Body of pancreas (tissue), 4 donors: ENCODE data around the gene PRR36. TPM values are rescaled to one million over a fixed set of nuclear protein-coding genes. Genes with fewer than 3 reads are reported as not detected.

Source experiments
- ATAC-seq: fragments of 150-250 bp; one replicate; pipeline ENCODE4 v1.9.1; 2016
- DNase-seq, 4 donors: peaks; one replicate each; pipeline ENCODE4 v3.0.0-alpha.2; 2019
- H3K27ac ChIP-seq, 4 donors: fragments of 200-600 bp; sonication (generic); 1 replicate in 3 of 4; 2 replicates in 1 of 4; pipeline versions ENCODE4 v1.5.1 to v1.6.1; 2016 to 2019; ENCODE audit warnings: mild to moderate bottlenecking in 1 of 4, mixed read lengths in 1 of 4, moderate library complexity in 1 of 4
- H3K27me3 ChIP-seq, 2 donors: fragments of 200-600 bp; sonication (generic); one replicate each; pipeline ENCODE4 v1.6.0; 2016; ENCODE audit warnings: mild to moderate bottlenecking in 1 of 2
- H3K36me3 ChIP-seq, 2 donors: fragments of 200-600 bp; sonication (generic); replicated peaks in 1 of 2; 2 replicates each; pipeline ENCODE4 v1.5.1; 2016; ENCODE audit warnings: low read depth in 2 of 2; ENCODE audit not compliant: insufficient read depth in 1 of 2
- H3K4me1 ChIP-seq: fragments of 200-600 bp; sonication (generic); one replicate; pipeline ENCODE4 v1.6.0; 2016
- H3K4me3 ChIP-seq, 2 donors: fragments of 200-600 bp; sonication (generic); 1 replicate in 1 of 2; 2 replicates in 1 of 2; pipeline ENCODE4 v1.5.1; 2016 to 2019
- H3K9me3 ChIP-seq, 3 donors: fragments of 200-600 bp; sonication (generic); 1 replicate in 2 of 3; 2 replicates in 1 of 3; pipeline ENCODE4 v1.5.1; 2016
- POLR2A ChIP-seq, 3 donors: fragments of 450-650 bp; IDR thresholded peaks; one replicate each; pipeline ENCODE4 v1.6.1; 2016; ENCODE audit warnings: antibody characterized with exemption in 3 of 3, mild to moderate bottlenecking in 2 of 3
- WGBS, 2 donors: methylation state at CpG; one replicate each; pipeline ENCODE4 v1.1.5; 2017; 5-methylcytosine and 5-hydroxymethylcytosine counted together
- intact Hi-C: fragments of 100-400 bp; cut with DNase I; formaldehyde crosslinking; loops from one replicate; pipeline ENCODE4 v1.15.1; 2023
- total RNA-seq, 2 donors: library from RNA; depleted of rRNA; stranded (reverse); fragments of >200 nt; gene quantifications; one replicate each; pipeline ENCODE4 v1.1.0, GENCODE V29; 2016
- TF ChIP-seq, protein P1 (sequence below), 7 experiments: fragments of 450-650 bp in 4 of 7; fragments of 200-600 bp in 3 of 7; sonication (generic) in 3 of 7; IDR thresholded peaks; one replicate each; pipeline ENCODE4 v1.5.1; 2016 to 2019; ENCODE audit warnings: antibody characterized with exemption in 7 of 7

The PRR36 gene
- total RNA-seq, 2 donors from 2014 or later = 1.0 to 12.9 TPM

GRCh38 chr19:7870571-7871436, 3.4 kb downstream of the PRR36 start:
- H3K27me3 ChIP-seq = no peaks in the 10 kb centered on the region
- DNase-seq = peak; percentile 66 to 71 (median 70)
- no peak overlapping the region for H3K4me3 ChIP-seq
- TF ChIP-seq, protein P1, sequence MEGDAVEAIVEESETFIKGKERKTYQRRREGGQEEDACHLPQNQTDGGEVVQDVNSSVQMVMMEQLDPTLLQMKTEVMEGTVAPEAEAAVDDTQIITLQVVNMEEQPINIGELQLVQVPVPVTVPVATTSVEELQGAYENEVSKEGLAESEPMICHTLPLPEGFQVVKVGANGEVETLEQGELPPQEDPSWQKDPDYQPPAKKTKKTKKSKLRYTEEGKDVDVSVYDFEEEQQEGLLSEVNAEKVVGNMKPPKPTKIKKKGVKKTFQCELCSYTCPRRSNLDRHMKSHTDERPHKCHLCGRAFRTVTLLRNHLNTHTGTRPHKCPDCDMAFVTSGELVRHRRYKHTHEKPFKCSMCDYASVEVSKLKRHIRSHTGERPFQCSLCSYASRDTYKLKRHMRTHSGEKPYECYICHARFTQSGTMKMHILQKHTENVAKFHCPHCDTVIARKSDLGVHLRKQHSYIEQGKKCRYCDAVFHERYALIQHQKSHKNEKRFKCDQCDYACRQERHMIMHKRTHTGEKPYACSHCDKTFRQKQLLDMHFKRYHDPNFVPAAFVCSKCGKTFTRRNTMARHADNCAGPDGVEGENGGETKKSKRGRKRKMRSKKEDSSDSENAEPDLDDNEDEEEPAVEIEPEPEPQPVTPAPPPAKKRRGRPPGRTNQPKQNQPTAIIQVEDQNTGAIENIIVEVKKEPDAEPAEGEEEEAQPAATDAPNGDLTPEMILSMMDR (IDR thresholded peaks at IDR 0.05) = no peak
- TF ChIP-seq POLR2A (IDR thresholded peaks at IDR 0.05) = no peak
- intact Hi-C loops = no loop called here
- no peaks in the 10 kb centered on the region for H3K36me3 ChIP-seq
- 52 to 57% methylated on average over 11 of the region's 11 CpGs for WGBS, 2 donors
- ATAC-seq = no peak
- H3K4me1 ChIP-seq = peaks cover 54% of the 10 kb centered on the region
- H3K27ac ChIP-seq = peak overlapping the region in 3 of 4 donors; percentile 76 to 85 (median 81)
- no peaks in the 10 kb centered on the region for H3K9me3 ChIP-seq

DNA sequence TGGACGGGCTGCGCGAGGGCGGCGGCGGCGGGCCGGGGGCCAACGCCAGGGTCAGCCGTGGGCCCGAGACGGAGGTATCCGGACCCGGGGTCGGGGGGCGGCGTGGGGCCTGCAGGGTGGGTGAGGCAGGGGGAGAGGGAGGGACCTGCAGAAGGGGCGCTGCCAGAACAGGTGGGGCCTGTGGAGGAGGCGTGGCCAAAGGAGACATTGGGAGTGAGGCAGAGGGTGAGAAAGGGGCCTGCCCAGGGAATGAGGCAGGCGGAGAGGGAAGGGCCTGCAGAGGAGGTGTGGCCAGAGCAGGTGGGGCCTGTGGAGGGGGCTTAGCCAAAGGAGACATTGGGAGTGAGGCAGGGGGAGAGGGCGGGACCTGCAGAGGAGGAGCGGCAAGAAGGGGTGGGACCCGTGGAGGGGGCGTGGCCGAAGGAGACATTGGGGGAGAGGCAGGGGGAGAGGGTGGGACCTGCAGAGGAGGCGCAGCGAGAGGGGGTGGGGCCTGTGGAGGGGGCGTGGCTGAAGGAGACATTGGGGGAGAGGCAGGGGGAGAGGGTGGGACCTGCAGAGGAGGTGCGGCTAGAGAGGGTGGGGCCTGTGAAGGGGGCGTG, 4.2 kb downstream of the PRR36 start:
- no peak for ATAC-seq
- Histone ChIP-seq H3K27me3 (no peaks in the 10 kb centered on the region), H3K27ac (peak overlapping the region; percentile 81 to 94 (median 91)), H3K36me3 (no peaks in the 10 kb centered on the region), H3K4me3 (no peak overlapping the region), H3K9me3 (no peaks in the 10 kb centered on the region), H3K4me1 (peaks cover 54% of the 10 kb centered on the region)
- DNase-seq = peak; percentile 62 to 82 (median 64)
- intact Hi-C loops = no loop called here
- 30 to 38% methylated on average over 15 to 28 of the region's 30 CpGs for WGBS, 2 donors
- TF ChIP-seq, protein P1 (IDR thresholded peaks at IDR 0.05) = no peak

DNA sequence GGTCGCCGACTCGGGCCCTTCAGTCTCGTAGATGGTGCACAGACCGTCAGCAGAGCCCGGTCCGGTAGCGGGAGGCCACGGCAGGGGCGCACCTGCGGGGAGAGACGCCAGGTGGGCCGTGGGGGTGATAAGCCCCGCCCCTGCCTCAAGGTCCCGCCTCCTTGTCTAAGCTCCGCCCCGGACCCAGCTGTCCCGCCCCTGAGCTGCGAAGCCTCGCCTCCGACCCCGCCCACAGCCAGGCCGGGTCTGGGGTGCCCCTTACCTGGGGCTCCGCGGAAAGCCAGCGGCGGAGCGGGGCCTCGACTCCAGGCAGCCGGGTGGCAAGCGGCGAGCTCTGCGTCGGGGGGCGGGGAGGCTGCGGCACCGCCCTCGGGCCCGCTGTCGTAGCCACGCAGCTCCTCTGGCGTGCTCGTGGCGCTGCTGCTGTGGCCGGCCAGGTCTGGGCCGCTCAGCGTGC, 4.7 kb downstream of the PRR36 start:
- Histone ChIP-seq H3K27me3 (no peaks in the 10 kb centered on the region), H3K36me3 (no peaks in the 10 kb centered on the region), H3K9me3 (no peaks in the 10 kb centered on the region), H3K4me1 (peaks cover 48% of the 10 kb centered on the region), H3K27ac (peak overlapping the region; percentile 81 to 94 (median 91)), H3K4me3 (no peak overlapping the region)
- intact Hi-C loops = no loop called here
- DNase-seq = peak; percentile 65 to 83 (median 78)
- ATAC-seq = peak; percentile 62
- WGBS, 2 donors = 4% methylated on average over 39 of the region's 47 CpGs; no CpG with 5 or more reads in 1 of the 2 donors
- no peak for TF ChIP-seq POLR2A (IDR thresholded peaks at IDR 0.05)
- TF ChIP-seq, protein P1 (IDR thresholded peaks at IDR 0.05) = peak in 2 of 7 experiments; percentile 5 to 7

GRCh38 chr19:7868671-7869452, 5.3 kb downstream of the PRR36 start:
- Histone ChIP-seq H3K9me3 (no peaks in the 10 kb centered on the region), H3K4me1 (peaks cover 45% of the 10 kb centered on the region), H3K27me3 (no peaks in the 10 kb centered on the region), H3K4me3 (no peak overlapping the region), H3K36me3 (no peaks in the 10 kb centered on the region), H3K27ac (peak overlapping the region; percentile 81 to 94 (median 91))
- ATAC-seq = peak; percentile 75
- peak; percentile 85 to 91 (median 89) for DNase-seq
- WGBS, 2 donors = 1 to 2% methylated on average over 24 to 52 of the region's 67 CpGs
- intact Hi-C loops = no loop called here
- TF ChIP-seq POLR2A (IDR thresholded peaks at IDR 0.05) = peak; percentile 34 to 63 (median 58)
- TF ChIP-seq, protein P1 (IDR thresholded peaks at IDR 0.05) = peak; percentile 15 to 97 (median 92)
